ENCODE measurements around the gene KRTAP5-10.
"Not testable (repeated sequence)": the region's sequence is repeated elsewhere in the genome, so short reads cannot be mapped to it uniquely, and the experiment has no call there.

KRTAP5-10 gene

DNA sequence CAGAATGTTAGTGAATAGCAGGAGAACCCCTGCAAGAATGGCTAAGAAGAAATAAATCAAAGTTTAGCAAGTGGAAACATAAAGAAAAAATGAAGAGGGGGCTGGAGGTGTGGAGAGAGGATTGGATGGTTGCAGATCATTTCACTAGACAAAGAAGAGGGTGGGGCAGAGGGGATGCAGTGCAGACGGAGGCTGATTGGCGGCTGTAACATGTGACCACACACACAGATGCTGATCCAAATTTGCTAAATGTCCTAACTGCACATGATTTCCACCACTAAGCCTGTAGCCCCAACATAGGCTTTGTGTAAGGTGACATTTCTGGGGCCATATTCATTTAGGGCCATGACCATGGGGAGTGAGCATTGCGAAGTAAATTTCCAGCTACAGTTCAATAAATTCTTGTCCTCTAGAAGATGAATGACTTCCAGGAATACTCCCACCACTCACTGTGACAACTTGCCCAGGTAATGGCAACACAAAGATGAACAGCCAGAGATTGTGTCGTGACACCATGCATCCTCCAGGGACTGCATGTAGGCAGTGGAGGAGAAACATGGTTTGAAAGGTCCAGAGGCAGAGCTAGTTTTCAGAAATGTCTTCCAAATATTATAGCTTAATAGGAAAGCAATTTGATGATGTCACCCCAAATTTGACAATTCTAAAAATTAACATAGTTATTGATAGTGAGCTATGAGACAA lies 10.5 kb downstream of the KRTAP5-10 start:
- TF ChIP-seq, protein P1, sequence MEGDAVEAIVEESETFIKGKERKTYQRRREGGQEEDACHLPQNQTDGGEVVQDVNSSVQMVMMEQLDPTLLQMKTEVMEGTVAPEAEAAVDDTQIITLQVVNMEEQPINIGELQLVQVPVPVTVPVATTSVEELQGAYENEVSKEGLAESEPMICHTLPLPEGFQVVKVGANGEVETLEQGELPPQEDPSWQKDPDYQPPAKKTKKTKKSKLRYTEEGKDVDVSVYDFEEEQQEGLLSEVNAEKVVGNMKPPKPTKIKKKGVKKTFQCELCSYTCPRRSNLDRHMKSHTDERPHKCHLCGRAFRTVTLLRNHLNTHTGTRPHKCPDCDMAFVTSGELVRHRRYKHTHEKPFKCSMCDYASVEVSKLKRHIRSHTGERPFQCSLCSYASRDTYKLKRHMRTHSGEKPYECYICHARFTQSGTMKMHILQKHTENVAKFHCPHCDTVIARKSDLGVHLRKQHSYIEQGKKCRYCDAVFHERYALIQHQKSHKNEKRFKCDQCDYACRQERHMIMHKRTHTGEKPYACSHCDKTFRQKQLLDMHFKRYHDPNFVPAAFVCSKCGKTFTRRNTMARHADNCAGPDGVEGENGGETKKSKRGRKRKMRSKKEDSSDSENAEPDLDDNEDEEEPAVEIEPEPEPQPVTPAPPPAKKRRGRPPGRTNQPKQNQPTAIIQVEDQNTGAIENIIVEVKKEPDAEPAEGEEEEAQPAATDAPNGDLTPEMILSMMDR (conservative IDR thresholded peaks at IDR 0.05; ENCODE audit: low read depth), result no peak
- CTCF ChIA-PET, result no interaction called here
- POLR2A ChIA-PET (ENCODE audit: low non-redundant PET), result no interaction called here
- no peak overlapping the region for H3K27ac ChIP-seq
- DNase-seq (ENCODE audit: low spot score), result no peak

DNA sequence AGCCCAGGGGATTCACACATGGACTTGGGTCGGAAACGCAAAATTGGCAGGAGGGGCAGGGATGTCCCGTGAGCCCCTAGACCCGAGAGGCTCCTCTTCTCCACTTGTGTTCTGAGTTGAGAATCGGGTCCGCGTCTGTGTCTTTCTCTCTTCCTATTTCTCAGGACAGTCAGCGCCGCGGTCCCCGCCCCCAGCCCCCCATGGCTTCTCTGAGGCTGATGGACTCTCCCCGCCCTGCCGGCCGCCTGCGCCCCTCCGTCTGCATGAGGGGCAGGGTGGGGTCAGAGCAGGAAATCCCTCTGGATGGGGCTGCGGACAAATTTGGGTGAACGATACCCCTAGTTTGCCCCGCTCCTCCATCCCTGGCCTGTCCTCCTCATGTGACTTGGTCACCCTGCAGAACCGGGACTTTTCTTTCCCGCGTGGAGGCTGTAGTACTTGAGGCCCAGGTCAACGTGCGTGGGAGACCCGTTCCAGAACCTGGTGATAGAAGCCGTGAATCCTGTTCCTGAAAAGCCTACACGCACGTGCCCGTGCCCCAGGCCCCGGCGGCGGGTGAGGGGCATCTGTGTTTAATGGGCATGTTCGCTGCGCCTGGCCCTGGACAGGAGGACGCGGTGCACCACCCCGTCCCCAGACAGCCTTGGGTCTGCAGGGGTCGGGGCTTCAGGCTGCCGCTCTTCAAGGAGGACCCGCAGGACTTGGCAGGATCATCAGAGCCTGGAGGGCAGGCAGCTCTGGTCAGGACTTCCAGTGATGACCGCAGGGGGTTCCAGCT lies 11.5 kb downstream of the KRTAP5-10 start:
- DNase-seq (ENCODE audit: low spot score); CTCF ChIA-PET; H3K27ac ChIP-seq; POLR2A ChIA-PET (ENCODE audit: low non-redundant PET): not testable (repeated sequence)

DNA sequence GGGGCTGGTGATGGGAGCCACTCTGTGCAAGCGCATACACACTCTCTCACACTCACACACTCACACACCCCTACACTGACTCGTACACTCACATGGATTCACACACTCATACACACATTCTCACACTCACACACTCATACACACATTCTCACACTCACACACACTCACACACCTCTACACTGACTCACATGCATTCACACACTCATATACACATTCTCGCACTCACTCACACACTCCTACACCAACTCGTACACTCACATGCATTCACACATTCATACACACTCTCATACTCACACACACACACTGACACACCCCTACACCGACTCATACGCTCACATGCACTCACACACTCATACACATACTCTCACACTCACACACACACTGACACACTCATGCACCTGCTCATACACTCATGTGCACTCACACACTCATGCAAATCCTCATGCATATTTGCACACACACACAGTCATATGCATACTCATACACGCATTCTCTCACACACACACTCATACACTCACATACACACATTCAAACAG lies 12.2 kb downstream of the KRTAP5-10 start:
- TF ChIP-seq, protein P1 (conservative IDR thresholded peaks at IDR 0.05; ENCODE audit: low read depth), result no peak
- ChIA-PET CTCF (no interaction called here), POLR2A (ENCODE audit: low non-redundant PET) (no interaction called here)
- no peak for DNase-seq (ENCODE audit: low spot score)
- H3K27ac ChIP-seq, result no peak overlapping the region

DNA sequence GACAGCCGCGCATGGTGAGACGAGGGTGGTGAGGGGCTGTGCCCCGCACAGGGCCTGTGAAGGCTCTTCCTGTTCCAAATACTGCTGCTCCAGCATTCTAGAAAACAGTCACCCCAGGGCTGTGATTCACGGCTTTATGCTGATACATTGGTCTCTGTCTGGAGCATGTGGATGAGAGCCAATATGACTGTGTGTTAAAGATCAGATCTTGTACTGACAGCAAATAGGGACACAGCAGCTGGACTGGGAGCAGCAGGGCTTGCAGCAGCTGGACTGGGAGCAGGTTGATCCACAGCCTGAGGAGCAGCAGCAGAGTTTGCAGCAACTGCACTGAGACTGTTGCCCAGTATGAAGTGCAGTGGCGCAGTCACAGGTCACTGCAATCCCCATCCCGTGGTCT lies 14.2 kb downstream of the KRTAP5-10 start:
- DNase-seq (ENCODE audit: low spot score); POLR2A ChIA-PET (ENCODE audit: low non-redundant PET); H3K27ac ChIP-seq: not testable (repeated sequence)
- CTCF ChIA-PET, result interaction anchor here (0.5 to 1.0 kb wide), 6 partner anchors 25 to 447 kb away, joined by 3 to 4 read pairs (median 3); no protein-coding TSS in a partner anchor

DNA sequence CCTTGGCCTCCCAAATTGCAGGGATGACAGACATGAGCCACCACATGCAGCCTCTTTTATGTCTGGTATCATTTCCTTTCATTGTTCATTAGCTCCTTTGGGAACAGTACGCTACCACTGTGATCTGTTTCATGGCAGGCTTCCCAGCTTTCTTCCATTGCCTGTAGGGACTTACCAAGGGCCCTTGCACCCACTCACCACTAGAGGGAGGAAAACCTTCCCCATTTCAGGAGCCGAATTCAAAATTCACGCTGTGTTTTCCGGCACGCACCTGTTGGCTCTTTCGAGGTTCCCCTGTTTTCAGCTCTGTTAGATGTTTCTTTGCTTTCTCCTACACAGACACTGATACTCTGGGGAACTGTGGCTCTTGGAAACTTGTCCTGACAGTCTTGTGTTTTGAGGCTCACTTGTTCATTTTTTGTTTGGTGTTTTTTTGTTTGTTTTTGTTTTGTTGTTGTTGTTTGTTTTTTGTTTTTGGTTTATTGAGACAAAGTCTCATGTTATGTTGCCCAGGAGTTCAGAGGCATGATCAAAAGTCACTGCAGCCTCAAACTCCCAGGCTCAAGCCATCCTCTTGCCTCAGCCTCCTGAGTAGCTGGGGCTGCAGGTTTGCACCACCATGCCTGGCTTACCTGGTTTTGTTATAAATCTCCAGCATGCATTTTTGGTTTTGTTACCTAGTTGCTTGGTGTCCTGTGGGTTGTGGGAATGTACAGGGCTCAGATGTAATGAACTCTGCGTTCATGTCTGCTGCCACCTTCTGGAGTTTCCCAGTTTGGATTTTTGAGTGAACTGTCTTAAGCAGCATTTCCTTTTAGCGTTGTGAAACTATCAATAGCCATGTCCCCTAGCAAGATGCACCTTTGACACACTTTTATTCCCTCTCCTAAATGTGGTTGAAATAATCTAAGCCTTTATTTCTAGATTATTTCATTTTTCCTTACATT lies 15.0 kb downstream of the KRTAP5-10 start:
- TF ChIP-seq, protein P1 (conservative IDR thresholded peaks at IDR 0.05; ENCODE audit: low read depth), result peak; percentile 89
- ChIA-PET CTCF (interaction anchor here (0.5 to 1.0 kb wide), 9 partner anchors 15 to 856 kb away, joined by 3 to 10 read pairs (median 4); no protein-coding TSS in a partner anchor), POLR2A (ENCODE audit: low non-redundant PET) (no interaction called here)
- DNase-seq (ENCODE audit: low spot score), result peak; percentile 61
- H3K27ac ChIP-seq, result no peak overlapping the region

DNA sequence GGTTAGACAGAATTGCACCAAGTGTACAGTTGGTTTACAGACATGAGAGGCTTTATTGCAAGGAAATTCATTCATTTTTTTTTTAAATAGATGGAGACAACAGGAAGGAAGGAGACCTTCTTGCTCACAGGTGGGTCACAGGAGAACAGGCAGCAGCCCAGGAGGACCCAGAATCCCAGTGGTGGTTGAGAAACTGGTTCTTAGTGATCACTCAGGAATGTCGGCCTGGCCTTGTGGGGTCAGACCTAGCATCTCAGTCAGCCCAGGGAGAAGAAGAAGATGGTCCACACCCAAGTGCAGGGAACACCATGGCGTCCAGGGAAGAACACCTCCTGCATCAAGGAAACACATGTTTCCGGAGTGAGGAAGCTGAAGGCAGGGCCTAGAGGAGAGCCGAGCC lies 16.5 kb downstream of the KRTAP5-10 start:
- DNase-seq (ENCODE audit: low spot score), result no peak
- H3K27ac ChIP-seq, result no peak overlapping the region
- POLR2A ChIA-PET (ENCODE audit: low non-redundant PET), result no interaction called here
- CTCF ChIA-PET, result interaction anchor here (0.6 kb wide), 1 partner anchor 10 kb away, joined by 3 read pairs; no protein-coding TSS in a partner anchor
- TF ChIP-seq, protein P1 (conservative IDR thresholded peaks at IDR 0.05; ENCODE audit: low read depth), result no peak

DNA sequence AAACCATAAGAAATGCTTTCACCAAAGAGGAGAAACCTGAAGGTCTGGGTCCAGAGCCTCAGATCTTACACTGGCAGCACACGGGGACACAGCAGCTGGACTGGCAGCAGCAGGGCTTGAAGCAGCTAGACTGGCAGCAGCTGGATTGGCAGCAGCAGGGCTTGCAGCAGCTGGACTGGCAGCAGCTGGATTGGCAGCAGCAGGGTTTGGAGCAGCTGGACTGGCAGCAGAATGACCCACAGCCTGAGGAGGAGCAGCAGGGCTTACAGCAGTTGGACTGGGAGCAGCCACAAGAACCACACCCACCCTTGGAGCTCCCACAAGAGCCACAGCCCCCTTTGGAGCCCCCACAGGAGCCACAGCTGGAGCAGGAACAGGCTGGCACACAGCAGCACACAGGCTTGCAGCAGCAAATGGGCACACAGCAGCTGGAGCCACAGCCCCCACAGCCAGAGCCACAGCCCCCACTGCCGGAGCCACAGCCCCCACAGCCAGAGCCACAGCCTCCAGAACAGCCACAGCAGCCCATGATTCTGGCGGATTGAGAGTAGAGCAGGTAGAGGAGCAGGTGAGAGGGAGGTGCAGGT lies 17.0 kb downstream of the KRTAP5-10 start, which contains the start of gene KRTAP5-11:
Gene KRTAP5-11, minus strand, starts transcription at position 567 of the 587 bp plus-strand sequence. Its CDS starts 38 bp downstream, at position 529.
- ChIA-PET POLR2A (ENCODE audit: low non-redundant PET) (no interaction called here), CTCF (no interaction called here)
- DNase-seq (ENCODE audit: low spot score), result no peak
- TF ChIP-seq, protein P1 (conservative IDR thresholded peaks at IDR 0.05; ENCODE audit: low read depth), result no peak
- no peak within 1 kb of the TSS for H3K27ac ChIP-seq

DNA sequence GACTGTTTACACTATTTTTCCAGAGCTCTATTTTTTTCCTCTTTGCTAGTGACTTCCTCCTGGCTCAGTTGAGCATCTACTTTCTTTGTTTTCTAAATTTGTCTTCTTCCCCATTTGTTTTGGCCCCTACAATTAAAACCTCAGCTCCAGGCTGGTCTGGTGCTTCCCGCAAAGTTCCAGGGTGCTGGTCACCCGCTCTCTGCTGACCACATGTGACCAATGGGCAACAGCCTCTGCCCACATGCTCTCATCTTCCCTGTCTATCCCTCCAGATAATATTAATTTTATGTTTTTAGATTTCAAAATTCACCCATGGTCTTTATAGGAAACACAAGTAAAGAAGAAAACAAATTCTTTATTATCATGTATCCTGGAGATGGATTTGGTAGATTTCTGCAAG lies 17.6 kb downstream of the KRTAP5-10 start:
- H3K27ac ChIP-seq; DNase-seq (ENCODE audit: low spot score); CTCF ChIA-PET; POLR2A ChIA-PET (ENCODE audit: low non-redundant PET): not testable (repeated sequence)

DNA sequence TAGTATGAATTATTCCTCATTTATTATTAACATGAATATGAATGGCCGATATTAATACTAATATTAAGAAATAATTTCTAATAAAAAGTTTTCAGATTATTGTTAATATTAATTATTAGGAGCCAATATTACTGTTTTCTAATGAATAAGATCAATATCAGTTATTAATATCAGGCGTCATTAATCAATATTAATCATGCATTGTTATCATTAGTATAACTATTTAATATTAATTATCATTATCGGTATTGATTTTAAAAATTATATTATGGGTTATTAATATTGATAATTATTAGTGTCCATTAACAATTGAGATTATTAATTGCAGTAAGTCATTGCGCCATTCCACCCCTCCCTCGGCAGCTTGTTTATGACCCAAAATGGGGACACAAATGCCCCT lies 20.3 kb downstream of the KRTAP5-10 start:
- CTCF ChIA-PET; POLR2A ChIA-PET (ENCODE audit: low non-redundant PET); H3K27ac ChIP-seq; DNase-seq (ENCODE audit: low spot score): not testable (repeated sequence)

DNA sequence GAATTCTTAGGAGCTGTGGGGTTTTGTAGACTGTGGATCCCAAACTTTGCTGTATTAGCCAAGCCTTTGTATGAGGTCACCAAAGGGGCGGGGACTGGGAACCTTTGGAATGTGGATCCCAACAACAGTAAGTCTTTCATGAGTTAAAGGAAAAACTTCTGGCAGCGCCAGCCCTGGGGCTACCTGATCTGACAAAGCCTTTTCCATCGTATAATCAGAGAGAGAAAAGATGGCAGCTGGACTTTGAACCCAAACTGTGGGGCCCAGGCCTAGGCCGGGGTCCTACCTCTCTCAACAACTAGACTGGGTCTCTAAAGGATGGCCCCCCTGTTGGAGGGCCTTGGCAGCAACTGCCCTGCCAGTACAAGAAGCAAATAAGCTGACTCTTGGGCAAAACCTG lies 23.0 kb downstream of the KRTAP5-10 start:
- H3K27ac ChIP-seq; POLR2A ChIA-PET (ENCODE audit: low non-redundant PET); DNase-seq (ENCODE audit: low spot score): not testable (repeated sequence)
- CTCF ChIA-PET, result interaction anchor here (0.6 kb wide), 1 partner anchor 1897 kb away, joined by 3 read pairs; no protein-coding TSS in a partner anchor

Measured in RWPE1 (cell line).